Stimulated activated CD8-positive, alpha-beta memory T cell treated with anti-CD3 and anti-CD28 coated beads, Interleukin-15, amount 100 ng/mL, for 48 hours (primary cell): ENCODE measurements around the gene RTN4RL2.
A peak's percentile ranks its signal among the peaks of the same experiment; 100 is the strongest.
"Not testable (repeated sequence)": the region's sequence is repeated elsewhere in the genome, so short reads cannot be mapped to it uniquely, and the experiment has no call there.

ENCODE experiments used
- DNase-seq, 2 donors: peaks; one replicate each; pipeline ENCODE4 v3.0.0-alpha.2; 2020; ENCODE audit warnings: low read depth in 2 of 2

Gene RTN4RL2

DNA sequence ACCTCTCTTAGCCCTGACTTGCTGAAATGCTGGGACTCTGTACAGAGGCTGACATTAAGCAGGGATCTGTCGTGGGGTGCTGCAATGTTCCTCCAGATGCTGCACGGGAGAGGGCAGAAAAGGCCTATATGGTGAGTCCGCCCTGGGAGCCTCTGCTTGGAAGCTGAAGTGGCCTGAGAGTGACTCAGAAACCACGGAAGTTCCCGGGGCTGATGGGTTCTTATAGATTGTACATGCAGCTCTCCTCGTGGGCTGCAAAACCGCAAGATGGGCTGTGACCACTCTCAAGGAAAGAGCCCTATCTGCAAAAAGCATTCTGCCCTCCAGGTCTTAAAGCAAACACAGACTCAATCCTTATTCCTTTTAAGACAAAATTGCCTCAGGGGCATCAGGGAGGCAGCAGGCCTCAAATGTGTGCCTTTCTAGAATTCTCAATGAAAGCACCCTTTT, 27.6 kb upstream of the RTN4RL2 start:
- peak; percentile 28 to 33 for DNase-seq

DNA sequence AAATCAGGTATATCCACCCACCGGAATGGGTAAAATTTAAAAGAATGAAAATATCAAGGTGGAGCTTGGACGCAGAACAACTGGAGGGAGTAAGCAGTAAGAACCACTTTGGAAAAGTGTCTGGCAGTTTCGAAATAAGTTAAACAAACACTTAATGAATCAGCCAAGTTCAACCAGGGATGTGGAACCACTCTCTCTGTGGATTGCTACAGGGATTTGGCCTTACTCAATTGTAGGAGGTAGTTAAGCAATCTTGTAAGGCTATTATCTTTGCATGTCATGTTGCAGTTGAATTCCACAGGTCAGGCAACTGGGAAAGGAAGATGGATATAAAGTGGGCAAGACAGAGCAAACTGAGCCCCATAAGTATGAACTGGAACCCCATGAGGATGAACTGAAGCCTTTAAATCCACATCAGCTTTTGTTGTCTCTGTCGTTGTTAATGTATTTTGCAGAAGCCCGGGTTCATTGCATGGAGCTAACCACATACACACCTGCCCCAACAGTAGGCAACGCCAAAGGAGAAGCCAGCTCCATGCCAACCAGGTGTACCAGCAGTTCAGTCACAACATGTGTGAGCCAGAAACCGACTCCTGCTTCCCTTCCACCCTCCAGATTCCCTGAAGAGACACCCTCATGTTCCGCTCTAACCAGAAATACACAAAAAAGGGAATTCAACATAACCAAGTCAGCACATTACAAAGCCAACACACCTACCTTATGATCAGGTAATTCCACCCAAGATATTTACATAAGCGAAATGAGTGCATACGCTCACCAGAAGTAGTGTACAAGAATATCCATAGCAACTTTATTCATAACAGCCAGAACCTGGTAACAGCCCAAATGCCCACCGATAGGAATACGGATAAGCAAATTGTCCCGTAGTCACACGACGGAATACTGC, 25.4 kb upstream of the RTN4RL2 start:
- no peak for DNase-seq

DNA sequence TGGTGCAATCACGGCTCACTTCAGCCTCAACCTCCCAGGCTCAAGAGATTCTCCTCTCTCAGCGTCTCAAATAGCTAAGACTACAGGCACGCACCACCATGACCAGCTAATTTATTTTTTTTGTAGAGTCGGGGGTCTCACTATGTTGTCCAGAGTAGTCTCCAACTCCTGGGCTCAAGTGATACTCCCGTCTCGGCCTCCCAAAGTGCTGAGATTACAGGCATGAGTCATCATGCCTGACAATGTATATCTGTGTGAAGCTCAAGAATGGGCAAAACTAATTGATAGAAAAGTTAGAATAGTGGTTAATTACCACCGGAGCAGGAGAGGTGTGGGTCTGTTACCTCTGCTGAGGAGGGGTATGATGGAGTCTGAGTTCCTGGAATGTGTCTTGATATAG, 24.3 kb upstream of the RTN4RL2 start:
- no peak for DNase-seq

DNA sequence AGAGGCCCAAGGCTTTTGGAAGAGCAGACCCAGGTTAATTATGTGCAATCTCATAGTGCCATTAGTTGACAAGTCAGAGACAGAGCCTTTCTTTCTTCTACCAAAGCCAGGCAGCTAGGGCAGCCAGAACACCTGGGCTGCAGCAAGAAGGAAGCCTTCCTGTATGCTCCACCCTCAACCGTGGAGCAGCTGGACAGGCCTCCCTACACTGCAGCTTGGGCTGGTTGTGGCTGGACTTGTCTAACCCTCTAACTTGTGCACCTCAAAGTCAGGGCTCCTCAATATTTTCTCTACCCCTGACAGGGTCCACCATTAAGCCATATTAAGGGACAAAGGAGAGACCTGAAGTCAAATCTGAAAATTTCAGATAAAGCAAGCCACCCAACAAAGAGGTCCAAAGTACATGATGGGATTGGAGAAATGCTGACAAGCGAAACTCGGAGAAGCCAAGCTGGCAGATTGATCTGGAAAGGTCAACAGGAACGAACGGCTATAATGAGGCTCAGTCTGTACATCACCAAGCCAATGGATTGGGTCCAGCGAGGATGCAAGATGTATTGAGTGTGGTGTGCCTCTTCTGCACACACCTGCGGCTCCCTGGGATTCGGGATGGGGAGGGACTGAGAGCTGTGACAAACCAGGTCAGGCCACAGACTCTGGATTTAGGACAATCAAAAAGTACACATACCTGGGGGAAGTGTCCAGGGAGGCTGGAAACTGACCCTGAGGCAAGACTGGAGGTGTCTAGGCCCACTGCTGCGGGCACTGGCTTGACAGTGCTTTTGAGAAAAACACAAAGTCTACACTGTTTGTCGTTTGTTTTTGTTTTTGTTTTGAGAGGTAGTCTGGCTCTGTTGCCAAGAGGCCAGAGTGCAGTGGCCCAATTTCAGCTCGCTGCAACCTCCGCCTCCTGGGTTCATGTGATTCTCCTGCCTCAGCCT, 21.7 kb upstream of the RTN4RL2 start:
- DNase-seq: no peak

DNA sequence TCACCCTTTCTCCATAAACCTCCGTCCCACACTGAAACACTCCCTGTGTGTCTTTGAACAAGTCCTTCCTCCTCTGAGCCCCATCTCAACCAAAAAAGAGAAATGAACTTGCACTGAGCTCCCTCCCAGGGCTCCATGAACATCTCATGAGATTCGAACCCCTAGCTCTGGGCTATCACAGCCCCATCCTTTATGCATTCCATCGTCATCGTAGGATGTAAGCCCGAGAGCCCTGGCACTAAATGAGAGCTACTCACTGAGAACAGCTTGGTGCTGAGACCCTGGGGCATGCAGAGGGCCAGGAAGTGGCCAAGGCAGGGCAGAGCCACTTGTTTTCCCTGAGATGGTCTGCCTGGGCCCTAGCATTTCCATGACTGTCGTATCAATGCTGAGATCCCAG, 20.5 kb upstream of the RTN4RL2 start:
- DNase-seq: no peak

DNA sequence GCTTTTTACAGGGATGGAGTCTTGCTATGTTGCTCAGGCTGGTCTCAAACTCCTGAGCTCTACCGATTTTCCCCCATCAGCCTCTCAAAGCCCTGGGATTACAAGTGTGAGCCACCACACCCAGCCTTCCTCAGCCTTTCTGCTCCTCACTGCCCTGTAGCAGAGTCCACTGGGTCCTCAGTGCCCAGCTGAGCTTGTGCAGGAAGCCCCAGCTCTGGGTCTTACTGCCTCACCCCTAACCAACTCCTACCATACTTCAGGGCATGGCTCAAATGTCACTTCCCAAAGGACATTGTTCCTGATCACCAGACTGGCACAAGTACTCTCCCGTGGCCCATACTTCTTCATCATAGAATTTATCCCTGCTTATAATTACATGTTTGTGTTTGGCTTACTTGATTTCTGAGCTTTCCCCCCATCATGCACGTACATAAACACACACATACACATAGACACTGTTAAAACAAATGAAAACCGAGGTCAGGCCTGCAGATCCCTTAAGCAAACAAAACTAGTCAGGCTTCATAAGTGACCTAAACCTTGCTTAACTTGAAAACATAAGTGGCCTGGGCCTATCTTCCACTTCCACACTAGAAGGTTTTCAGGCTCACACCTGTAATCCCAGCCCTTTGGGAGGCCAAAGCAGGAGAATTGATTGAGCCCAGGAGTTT, 19.4 kb upstream of the RTN4RL2 start:
- no peak for DNase-seq

DNA sequence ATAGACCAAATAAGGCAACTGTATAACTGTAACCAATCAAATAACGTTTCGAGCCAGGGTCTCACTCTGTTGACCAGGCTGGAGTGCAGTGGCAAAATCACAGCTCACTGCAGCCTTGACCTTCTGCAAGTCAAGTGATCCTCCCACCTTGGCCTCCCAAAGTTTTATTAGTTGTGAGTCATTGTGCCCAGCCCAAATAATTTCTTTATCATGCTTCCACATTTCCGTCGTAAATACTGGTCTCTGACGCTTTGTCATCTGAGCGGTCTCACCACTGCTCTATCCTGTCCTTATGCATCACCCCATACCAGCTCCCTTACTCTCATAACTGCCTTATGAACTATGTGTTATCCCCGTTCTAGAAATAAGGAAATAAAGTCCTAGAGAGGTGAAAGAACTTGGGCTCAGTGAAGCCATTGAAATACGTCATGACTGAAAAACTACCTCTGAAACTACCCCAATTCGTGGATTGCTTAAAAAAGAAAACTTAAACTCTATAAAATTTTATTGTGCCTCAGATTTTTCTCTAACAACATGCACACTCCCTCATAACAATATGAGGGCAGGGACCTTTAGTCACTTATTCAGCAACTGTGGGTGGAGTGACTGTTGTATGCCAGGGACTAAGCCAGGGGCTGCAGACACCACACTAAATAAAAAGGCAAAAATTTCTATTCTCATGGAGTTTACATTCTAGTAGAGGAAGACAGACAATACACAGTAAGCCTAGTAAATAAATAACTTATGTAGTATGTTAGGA, 15.8 kb upstream of the RTN4RL2 start:
- DNase-seq: no peak

DNA sequence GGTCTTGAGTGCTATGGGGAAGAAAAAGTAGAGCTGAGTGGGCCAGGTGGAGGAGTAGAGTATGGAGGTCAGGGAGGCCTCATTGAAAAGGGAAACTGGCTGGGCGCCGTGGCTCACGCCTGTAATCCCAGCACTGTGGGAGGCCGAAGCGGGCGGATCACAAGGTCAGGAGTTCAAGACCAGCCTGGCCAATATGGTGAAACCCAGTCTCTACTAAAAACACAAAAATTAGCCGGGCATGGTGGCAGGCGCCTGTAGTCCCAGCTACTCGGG, 15.3 kb upstream of the RTN4RL2 start:
- not testable (repeated sequence) for DNase-seq

DNA sequence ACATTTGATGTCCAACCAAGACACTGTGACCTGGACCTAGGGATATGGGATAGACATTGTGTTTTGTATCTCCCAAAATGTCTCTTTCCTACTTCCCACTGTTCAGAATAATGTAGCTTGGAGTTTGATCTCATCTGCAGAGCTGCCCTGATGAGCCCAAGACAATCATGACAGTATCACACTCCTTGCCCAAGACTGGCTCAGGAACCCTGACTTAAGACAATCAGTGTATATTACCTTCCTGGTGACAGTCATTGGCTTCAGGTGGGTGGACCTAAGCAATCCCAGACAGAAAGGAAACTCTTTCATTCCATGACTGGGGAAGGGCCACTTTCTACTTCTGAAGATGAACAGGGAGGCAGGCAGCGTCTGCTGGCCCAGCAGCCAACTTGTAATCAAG, 14.3 kb upstream of the RTN4RL2 start:
- DNase-seq: no peak

DNA sequence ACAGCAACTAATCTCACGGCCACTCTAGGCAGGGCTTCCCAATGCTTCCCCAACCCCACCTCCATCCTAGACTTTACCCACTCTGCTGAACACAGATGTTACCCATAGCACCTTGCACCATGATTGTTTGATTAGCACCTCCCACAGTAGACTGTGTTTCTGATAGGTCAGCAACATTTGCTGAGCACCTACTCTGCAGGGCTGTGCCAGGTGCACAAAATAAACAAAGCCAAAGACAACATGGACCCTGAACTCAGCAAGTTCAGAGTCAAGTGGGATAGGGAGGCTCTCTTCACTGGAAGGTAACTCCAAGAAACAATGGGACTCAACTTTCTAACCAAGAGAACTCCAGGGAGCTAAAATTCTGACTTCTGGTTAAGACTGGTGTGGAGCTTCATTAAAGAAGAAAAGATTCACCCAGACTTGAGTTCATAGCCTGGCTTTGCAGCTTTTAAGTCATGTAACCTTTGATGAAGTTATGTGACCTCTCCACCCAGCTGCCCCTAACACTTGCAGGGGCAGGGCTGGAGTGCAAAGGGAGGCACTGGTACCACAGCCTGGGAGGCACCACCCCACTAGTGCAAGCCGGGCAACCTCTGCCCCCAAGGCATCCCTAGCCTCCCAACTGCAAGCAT, 6.7 kb upstream of the RTN4RL2 start:
- no peak for DNase-seq

DNA sequence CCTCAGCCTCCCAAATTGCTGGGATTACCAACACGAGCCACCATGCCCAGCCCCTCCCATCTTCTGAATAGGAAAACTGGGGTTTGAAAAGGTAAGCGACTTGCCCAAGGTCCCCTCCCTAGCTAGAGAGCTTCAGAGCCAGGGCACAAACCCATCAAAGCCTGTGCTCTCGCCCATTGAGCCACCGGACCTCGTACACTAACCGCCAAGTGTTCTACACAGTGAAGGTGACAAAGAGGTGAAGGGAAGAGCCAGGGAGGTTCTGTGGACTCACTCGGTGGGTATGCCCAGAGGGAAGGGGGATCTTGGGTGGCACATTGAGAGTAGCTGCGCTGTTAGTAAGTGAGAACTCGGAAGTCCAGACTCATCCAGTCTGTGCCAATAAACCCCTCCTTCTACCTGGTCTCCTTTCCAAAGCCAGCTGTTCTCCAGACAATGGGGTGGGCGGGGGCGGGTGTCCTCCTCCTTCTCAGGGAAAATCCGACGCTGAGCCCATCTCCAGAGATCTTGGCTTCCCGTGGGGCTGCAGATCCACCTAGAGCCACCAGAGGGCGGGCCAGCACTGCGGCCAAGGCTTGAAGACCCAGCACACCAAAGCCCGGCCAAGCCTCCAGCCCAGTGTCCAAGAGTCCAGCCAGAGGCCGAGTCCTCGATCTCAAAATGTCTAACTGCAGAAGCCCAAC, 3.2 kb upstream of the RTN4RL2 start:
- peak; percentile 49 to 56 for DNase-seq

DNA sequence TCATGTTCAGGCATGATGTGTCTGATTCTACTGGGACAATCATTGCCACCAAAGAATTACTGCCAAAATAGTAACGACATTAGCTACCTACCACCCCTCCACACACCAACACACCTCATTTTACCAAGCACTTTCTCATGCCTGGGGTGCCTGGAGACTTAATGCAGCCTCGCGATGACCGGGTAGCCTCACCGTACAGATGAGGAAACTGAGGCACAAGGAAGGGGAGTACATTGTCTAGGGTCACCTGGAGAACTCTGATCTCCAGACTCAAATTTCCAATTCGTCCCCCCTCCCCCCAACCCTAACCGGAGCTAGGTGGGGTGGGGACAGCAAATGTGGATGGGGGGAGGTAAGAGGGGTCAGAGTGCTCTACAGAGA, 2.7 kb upstream of the RTN4RL2 start:
- DNase-seq: no peak

DNA sequence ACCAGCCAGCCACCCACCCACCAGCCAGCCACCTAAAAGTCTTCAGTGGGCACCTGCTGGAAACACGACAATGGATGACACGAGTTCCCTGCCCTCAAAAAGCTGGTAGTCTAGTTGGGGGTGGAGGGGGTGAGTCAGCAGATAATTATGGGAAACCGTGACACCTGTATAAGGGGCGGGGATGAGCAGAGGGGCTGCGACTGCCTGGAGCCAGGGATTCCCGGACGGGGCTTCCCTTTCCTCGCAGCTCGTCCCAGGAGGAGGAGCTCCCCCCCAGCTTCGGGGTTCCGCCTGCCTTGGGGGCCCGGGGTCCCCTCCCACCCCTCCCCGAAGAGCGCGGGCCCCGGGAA, 2.3 kb upstream of the RTN4RL2 start:
- DNase-seq: no peak

DNA sequence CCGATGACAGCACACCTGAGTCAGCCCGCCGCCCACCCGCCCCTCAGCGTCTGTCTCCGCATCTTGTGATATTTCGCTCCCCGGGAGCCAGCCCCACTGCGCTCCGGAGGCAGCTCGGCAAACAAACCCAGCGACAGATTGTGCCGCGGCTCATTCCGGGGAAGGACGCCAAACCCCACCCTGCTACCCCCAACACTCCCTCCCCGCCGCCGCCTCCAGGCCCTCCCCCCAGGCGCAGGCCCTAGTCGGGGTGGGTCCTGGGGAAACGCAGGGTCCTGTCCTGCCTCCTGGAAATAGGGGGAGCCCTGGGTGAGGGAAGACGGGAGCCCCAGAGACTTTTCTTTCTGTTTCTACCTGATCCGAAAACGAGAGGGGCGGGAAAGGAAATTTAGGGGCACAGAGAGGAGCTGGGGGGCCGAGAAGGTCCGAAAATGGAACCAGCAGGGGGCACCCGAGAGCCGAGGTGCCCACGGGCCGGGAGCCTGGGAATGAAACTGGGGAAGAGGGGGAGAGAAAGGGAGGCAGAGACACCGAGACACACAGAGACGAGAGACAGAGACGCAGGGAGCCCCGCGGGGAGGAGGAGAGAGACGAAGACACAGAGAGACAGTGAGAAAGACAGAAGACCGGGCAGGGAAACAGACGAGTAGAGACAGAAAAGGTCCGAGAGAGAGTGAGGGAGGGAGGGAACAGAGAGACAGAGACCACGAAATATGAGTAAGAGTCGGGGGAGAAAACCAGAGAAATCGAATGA, 1.7 kb upstream of the RTN4RL2 start:
- DNase-seq: peak in 1 of 2 donors; percentile 45

DNA sequence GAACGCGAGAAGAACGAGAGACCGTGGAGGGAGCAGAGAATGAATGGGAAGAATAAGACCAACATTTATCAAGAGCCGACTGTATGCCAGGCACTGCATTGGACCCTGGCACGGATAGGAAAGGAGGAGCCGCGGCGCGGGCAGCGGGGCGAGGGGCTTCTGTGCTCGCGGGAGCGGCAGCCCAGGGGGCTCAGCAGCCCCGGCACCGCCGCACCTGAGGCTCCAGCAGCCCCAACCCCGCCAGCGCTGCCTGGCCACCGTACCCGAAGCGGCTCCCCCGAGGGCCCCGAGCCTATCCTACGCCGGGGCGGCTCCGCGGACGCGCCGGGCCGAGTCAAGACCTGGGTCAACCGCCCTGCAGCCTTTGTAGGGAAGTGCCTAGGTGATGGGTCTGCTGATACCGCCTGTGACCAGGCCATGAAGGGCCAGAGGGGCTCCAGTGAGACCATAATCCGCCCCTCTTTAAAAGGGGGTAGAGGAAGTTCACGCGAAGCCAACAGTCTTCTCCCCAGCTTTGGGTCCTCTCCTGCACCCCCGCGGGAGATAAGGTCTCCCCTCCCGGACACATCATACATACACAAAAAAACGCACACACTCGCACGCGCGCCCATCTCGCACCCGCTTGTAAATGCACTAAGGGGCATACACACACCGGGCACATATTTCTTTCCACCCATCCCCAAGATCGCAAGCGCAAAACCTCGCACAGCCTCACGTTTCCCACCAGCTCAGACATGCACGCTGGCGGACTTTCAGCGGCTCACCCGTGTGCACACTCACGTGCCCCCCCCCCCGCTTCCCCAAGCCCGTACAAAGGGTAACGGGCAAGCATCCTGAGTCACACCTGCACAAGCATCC, 935 bp upstream of the RTN4RL2 start:
- DNase-seq: no peak

DNA sequence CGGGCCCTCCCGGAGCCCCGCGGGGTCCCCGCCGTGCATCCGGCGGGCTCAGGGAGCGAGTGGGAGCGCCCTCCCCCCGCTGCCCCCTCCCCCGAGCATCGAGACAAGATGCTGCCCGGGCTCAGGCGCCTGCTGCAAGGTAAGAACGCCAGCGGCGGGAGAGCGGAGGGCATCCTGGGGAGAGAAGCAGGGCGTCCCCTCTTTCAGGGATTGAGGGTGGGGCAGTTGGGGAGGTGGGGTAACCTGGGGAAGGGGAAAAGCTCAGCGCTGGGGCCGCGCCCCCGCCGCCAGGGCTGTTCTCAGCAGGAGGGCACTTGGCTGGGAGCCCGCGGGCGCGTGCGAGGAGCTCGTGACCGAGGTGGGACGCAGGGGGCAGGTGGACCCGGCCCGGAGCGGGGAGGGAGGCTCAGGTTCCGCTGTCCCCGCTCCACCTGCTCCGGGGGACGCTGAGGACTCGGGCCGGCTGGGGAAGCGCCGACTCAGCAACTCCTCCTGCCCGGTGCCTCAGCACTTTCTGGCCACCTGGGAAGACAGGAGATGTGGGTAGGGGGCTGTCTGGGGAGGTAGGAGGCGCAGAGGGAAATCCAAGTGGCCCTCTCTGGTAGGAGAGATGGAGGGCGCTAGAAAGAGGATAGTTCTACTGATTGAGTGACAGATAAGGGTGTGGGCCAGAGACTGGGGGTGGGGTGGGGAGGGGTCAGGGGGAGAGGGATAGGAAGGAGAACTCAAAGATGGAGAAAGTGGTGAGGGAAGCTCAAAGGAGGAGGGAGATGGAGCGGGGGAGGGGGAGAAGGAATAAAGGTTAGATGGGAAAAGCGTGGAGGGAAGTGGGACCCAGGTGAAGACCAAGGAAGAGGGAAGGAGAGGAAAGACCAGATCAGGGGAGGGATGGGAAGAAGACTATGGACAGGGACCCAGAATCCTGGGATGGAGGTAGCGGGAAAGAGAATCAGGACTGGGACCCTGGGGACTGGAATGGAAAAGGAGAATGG, 726 bp downstream of the RTN4RL2 start:
- DNase-seq: no peak

DNA sequence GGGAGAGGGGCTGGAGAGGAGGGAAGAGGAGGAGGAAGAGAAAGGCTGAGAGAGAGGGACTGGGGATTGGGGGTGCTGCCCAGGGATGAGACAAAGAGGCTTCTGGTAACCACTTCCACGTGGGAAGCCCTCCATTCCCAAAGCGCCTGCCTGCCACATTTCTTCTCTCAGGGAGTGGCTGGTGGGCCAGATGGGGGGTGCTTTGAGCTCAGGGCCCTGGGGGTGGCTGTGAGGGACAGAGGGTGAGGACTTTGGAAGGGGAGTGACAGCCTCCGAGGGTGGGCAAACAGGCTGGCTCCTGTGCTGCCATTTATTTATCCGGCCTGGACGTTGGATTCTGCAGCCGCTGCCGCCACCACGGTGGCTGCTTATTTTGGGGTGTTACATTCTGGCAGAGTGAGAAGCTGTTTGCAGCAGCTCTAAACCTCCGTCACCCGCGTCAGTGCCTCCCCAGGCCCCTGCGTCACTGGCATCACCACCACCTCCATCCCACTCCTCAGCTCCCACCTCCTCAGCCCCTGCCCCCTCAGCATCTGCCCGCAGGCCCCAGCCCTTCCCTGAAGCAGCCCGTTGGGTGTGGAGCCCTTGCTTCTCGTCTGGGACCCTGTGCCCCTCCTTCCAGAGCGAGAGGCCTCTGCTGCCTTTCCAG, 1.6 kb downstream of the RTN4RL2 start:
- DNase-seq: no peak
